H9 (cell line): ENCODE measurements around the gene LRRC8C. TPM values are rescaled to one million over a fixed set of nuclear protein-coding genes. Genes with fewer than 3 reads are reported as not detected.

ENCODE experiments used
- DNase-seq: peaks from one replicate; pipeline ENCODE4 v3.0.0-alpha.2; 2017
- H2AFZ ChIP-seq: one replicate; pipeline ENCODE4 v1.6.1; 2013; ENCODE audit warnings: mild to moderate bottlenecking, low read length, control low read depth, moderate library complexity
- H2AK5ac ChIP-seq: 2 replicates; pipeline ENCODE4 v1.6.1; 2013; ENCODE audit warnings: low read length, control low read depth, mixed read lengths; ENCODE audit not compliant: insufficient read length
- H2BK120ac ChIP-seq: one replicate; pipeline ENCODE4 v1.6.1; 2013; ENCODE audit warnings: low read depth, mild to moderate bottlenecking, low read length, control low read depth, inconsistent platforms; ENCODE audit not compliant: poor library complexity, severe bottlenecking
- H2BK12ac ChIP-seq: 2 replicates; pipeline ENCODE4 v1.6.1; 2013; ENCODE audit warnings: low read length, control low read depth, mixed read lengths, low read depth; ENCODE audit not compliant: insufficient read length
- H2BK15ac ChIP-seq: 2 replicates; pipeline ENCODE4 v1.6.1; 2013; ENCODE audit warnings: low read depth, low read length, control low read depth
- H2BK20ac ChIP-seq: one replicate; pipeline ENCODE4 v1.6.1; 2013; ENCODE audit warnings: low read depth, mild to moderate bottlenecking, low read length, control low read depth, inconsistent platforms; ENCODE audit not compliant: poor library complexity, severe bottlenecking
- H2BK5ac ChIP-seq: 2 replicates; pipeline ENCODE4 v1.6.1; 2013; ENCODE audit warnings: low read length, control low read depth, mixed read lengths; ENCODE audit not compliant: insufficient read length
- H3K14ac ChIP-seq: 2 replicates; pipeline ENCODE4 v1.6.1; 2013; ENCODE audit warnings: low read length, control low read depth; ENCODE audit not compliant: insufficient read depth
- H3K18ac ChIP-seq: 2 replicates; pipeline ENCODE4 v1.6.1; 2013; ENCODE audit warnings: low read depth, mild to moderate bottlenecking, mixed read lengths, low read length, control low read depth; ENCODE audit not compliant: insufficient read length
- H3K23ac ChIP-seq: 2 replicates; pipeline ENCODE4 v1.6.1; 2013; ENCODE audit warnings: low read length, control low read depth, mixed read lengths, low read depth; ENCODE audit not compliant: insufficient read length
- H3K23me2 ChIP-seq: 2 replicates; pipeline ENCODE4 v1.6.1; 2013; ENCODE audit warnings: low read depth, mild to moderate bottlenecking, mixed read lengths, low read length, control low read depth; ENCODE audit not compliant: insufficient read length, poor library complexity, severe bottlenecking
- H3K27ac ChIP-seq: 2 replicates; pipeline ENCODE4 v1.5.1; 2013; ENCODE audit warnings: low read length, control low read depth, mixed read lengths, low read depth; ENCODE audit not compliant: insufficient read length
- H3K27me3 ChIP-seq: 2 replicates; pipeline ENCODE4 v1.6.1; 2013; ENCODE audit warnings: low read length, control low read depth, inconsistent platforms; ENCODE audit not compliant: insufficient read depth
- H3K4ac ChIP-seq: 2 replicates; pipeline ENCODE4 v1.6.1; 2013; ENCODE audit warnings: low read depth, mild to moderate bottlenecking, control low read depth, inconsistent platforms, low read length, moderate library complexity
- H3K4me1 ChIP-seq: 2 replicates; pipeline ENCODE4 v1.6.1; 2013; ENCODE audit warnings: low read length, control low read depth, inconsistent platforms; ENCODE audit not compliant: insufficient read depth
- H3K4me2 ChIP-seq: 2 replicates; pipeline ENCODE4 v1.6.1; 2013; ENCODE audit warnings: low read length, control low read depth, mixed read lengths; ENCODE audit not compliant: insufficient read length, insufficient read depth
- H3K56ac ChIP-seq: 2 replicates; pipeline ENCODE4 v1.6.1; 2013; ENCODE audit warnings: low read depth, mild to moderate bottlenecking, mixed read lengths, low read length, control low read depth; ENCODE audit not compliant: insufficient read length
- H3K79me1 ChIP-seq: 2 replicates; pipeline ENCODE4 v1.6.1; 2013; ENCODE audit warnings: low read depth, mild to moderate bottlenecking, moderate library complexity, low read length, control low read depth, inconsistent platforms; ENCODE audit not compliant: insufficient read depth, poor library complexity, severe bottlenecking
- H3K79me2 ChIP-seq: 2 replicates; pipeline ENCODE4 v1.6.1; 2013; ENCODE audit warnings: low read length, control low read depth, inconsistent platforms; ENCODE audit not compliant: insufficient read depth
- H3K9ac ChIP-seq: 2 replicates; pipeline ENCODE4 v1.6.1; 2013; ENCODE audit warnings: low read length, control low read depth, mixed read lengths; ENCODE audit not compliant: insufficient read length; ENCODE audit errors: extremely low read depth
- H3K9me3 ChIP-seq: one replicate; pipeline ENCODE4 v1.6.1; 2013; ENCODE audit warnings: low read depth, low read length, inconsistent platforms; ENCODE audit not compliant: control insufficient read depth
- H3T11ph ChIP-seq: one replicate; pipeline ENCODE4 v1.6.1; 2013; ENCODE audit warnings: mild to moderate bottlenecking, low read length, control low read depth, inconsistent platforms
- H4K20me1 ChIP-seq: one replicate; pipeline ENCODE4 v1.6.1; 2013; ENCODE audit not compliant: control insufficient read depth, insufficient read length, insufficient read depth
- H4K5ac ChIP-seq: 2 replicates; pipeline ENCODE4 v1.6.1; 2013; ENCODE audit warnings: low read depth, mild to moderate bottlenecking, mixed read lengths, low read length, control low read depth; ENCODE audit not compliant: insufficient read length
- H4K8ac ChIP-seq: replicated peaks from 2 replicates; pipeline ENCODE4 v1.6.1; 2013; ENCODE audit warnings: low read length, control low read depth, mixed read lengths, low read depth; ENCODE audit not compliant: insufficient read length
- H4K91ac ChIP-seq: 2 replicates; pipeline ENCODE4 v1.6.1; 2013; ENCODE audit warnings: low read depth, mild to moderate bottlenecking, moderate library complexity, mixed read lengths, low read length, control low read depth; ENCODE audit not compliant: insufficient read length
- H3K27ac Mint-ChIP-seq, 3 experiments: 2 replicates in 2 of 3; 3 replicates in 1 of 3; pipeline ENCODE4 v1.8.0; 2020 to 2021; ENCODE audit warnings: mixed read lengths in 3 of 3, mild to moderate bottlenecking in 1 of 3, moderate library complexity in 1 of 3
- H3K27me3 Mint-ChIP-seq: 2 replicates; pipeline ENCODE4 v1.8.0; 2021; ENCODE audit warnings: low read depth, mild to moderate bottlenecking, moderate library complexity, mixed read lengths
- H3K36me3 Mint-ChIP-seq, 3 experiments: 2 replicates in 2 of 3; 3 replicates in 1 of 3; pipeline ENCODE4 v1.8.0; 2020 to 2021; ENCODE audit warnings: low read depth in 3 of 3, mixed read lengths in 3 of 3; ENCODE audit not compliant: insufficient read depth in 1 of 3
- H3K4me1 Mint-ChIP-seq, 2 experiments: 2 replicates each; pipeline ENCODE4 v1.8.0; 2020; ENCODE audit warnings: mixed read lengths in 2 of 2
- H3K4me3 Mint-ChIP-seq, 2 experiments: 2 replicates in 1 of 2; 3 replicates in 1 of 2; pipeline ENCODE4 v1.8.0; 2020 to 2021; ENCODE audit warnings: mild to moderate bottlenecking in 2 of 2, mixed read lengths in 2 of 2, moderate library complexity in 1 of 2
- H3K9me3 Mint-ChIP-seq, 2 experiments: 2 replicates in 1 of 2; 3 replicates in 1 of 2; pipeline ENCODE4 v1.8.0; 2020; ENCODE audit warnings: mild to moderate bottlenecking in 2 of 2, mixed read lengths in 2 of 2, moderate library complexity in 1 of 2
- CTCF ChIP-seq: fragments of 200-600 bp; sonication (generic); conservative IDR thresholded peaks from 3 replicates; pipeline ENCODE4 v1.8.0; 2021; ENCODE audit warnings: antibody characterized with exemption, mild to moderate bottlenecking
- WGBS: extraction: QIAGEN DNeasy Blood & Tissue Kit; methylation state at CpG from one replicate; pipeline ENCODE4 v1.1.7; 2013; ENCODE audit warnings: missing lambda C conversion rate, low lambda C conversion rate, mixed read lengths; ENCODE audit not compliant: insufficient read length; ENCODE audit errors: extremely low coverage; 5-methylcytosine and 5-hydroxymethylcytosine counted together
- total RNA-seq: library from RNA; stranded (reverse); gene quantifications from 2 replicates; pipeline ENCODE4 v1.2.1, GENCODE V29; 2021

Gene LRRC8C
- total RNA-seq, 1 experiment from 2014 or later, result 1.9 TPM

GRCh38 chr1:89761338-89761737 lies 128.4 kb downstream of the LRRC8C start:
- H3K9me3 Mint-ChIP-seq, result no peaks in the 10 kb centered on the region
- Histone ChIP-seq H4K91ac (no peak overlapping the region), H2BK5ac (no peak overlapping the region), H3K23me2 (peaks cover 6% of the 10 kb centered on the region), H3K56ac (no peak overlapping the region), H3K18ac (no peak overlapping the region), H2BK120ac (no peak overlapping the region), H3K9me3 (no peaks in the 10 kb centered on the region), H2AK5ac (no peak overlapping the region), H2AFZ (no peak overlapping the region), H4K20me1 (no peaks in the 10 kb centered on the region), H3K9ac (no peak overlapping the region), H3K79me2 (no peaks in the 10 kb centered on the region), H3K4me2 (no peak overlapping the region), H3K27me3 (peaks cover 7% of the 10 kb centered on the region; the same call in 1 of the 2 replicates), H3K4ac (no peak overlapping the region), H2BK12ac (no peak overlapping the region), H4K5ac (no peak overlapping the region), H2BK15ac (no peak overlapping the region), H3T11ph (no peak overlapping the region), H3K4me1 (no peaks in the 10 kb centered on the region; the same call in none of the 2 replicates), H3K79me1 (no peaks in the 10 kb centered on the region), H2BK20ac (no peak overlapping the region), H3K23ac (no peak overlapping the region), H4K8ac (no peak overlapping the region), H3K14ac (no peak overlapping the region), H3K27ac (no peak overlapping the region)
- DNase-seq, result no peak
- no peak overlapping the region for H3K27ac Mint-ChIP-seq
- H3K27me3 Mint-ChIP-seq, result peaks cover 40% of the 10 kb centered on the region
- no peaks in the 10 kb centered on the region for H3K36me3 Mint-ChIP-seq
- H3K4me3 Mint-ChIP-seq, result no peak overlapping the region
- no CpG with 5 or more reads among the region's 1 CpG for WGBS
- H3K4me1 Mint-ChIP-seq, result peaks cover 15 to 19% of the 10 kb centered on the region in 2 experiments
- no peak for TF ChIP-seq CTCF
